Common myeloid progenitor, CD34-positive (primary cell): ENCODE data around the gene MMAA.

Source experiments
- CTCF ChIA-PET: fragments of 350-600 bp; sonication (Branson Sonifier 250); formaldehyde crosslinking; loops from one replicate; lab custom pipeline; 2021; ENCODE audit warnings: antibody characterized with exemption; lab: Charles Lee
- POLR2A ChIA-PET: fragments of 350-600 bp; sonication (Branson Sonifier 250); formaldehyde crosslinking; loops from one replicate; lab custom pipeline; 2021; ENCODE audit warnings: antibody characterized with exemption; lab: Charles Lee
- DNase-seq, 3 donors: peaks; one replicate each; pipeline versions ENCODE4 v3.0.0 to v3.0.0-alpha.2; 2013
- H3K27ac ChIP-seq, 2 experiments: 1 replicate in 1 of 2; 2 replicates in 1 of 2; pipeline ENCODE4 v1.7.0; 2013; ENCODE audit warnings: inconsistent platforms in 2 of 2, low read length in 2 of 2, mild to moderate bottlenecking in 2 of 2, low read depth in 1 of 2, moderate library complexity in 1 of 2; ENCODE audit not compliant: severe bottlenecking in 2 of 2, insufficient read depth in 1 of 2, poor library complexity in 1 of 2
- H3K27me3 ChIP-seq, 5 experiments: replicated peaks in 2 of 5; 1 replicate in 3 of 5; 2 replicates in 2 of 5; pipeline versions ENCODE4 v1.6.1 to v1.7.0; 2013; ENCODE audit warnings: low read length in 4 of 5, mild to moderate bottlenecking in 2 of 5, moderate library complexity in 2 of 5, inconsistent platforms in 1 of 5; ENCODE audit not compliant: insufficient read depth in 5 of 5, control insufficient read depth in 4 of 5
- H3K36me3 ChIP-seq, 4 experiments: 1 replicate in 2 of 4; 2 replicates in 2 of 4; pipeline versions ENCODE4 v1.6.1 to v1.7.0; 2013; ENCODE audit warnings: low read length in 3 of 4, control low read depth in 1 of 4, mild to moderate bottlenecking in 1 of 4; ENCODE audit not compliant: control insufficient read depth in 4 of 4, insufficient read depth in 4 of 4
- H3K4me1 ChIP-seq, 4 experiments: 1 replicate in 3 of 4; 2 replicates in 1 of 4; pipeline versions ENCODE4 v1.6.1 to v1.7.1; 2013; ENCODE audit warnings: low read length in 3 of 4, mild to moderate bottlenecking in 3 of 4, control low read depth in 1 of 4, inconsistent platforms in 1 of 4, moderate library complexity in 1 of 4; ENCODE audit not compliant: control insufficient read depth in 4 of 4, insufficient read depth in 4 of 4; ENCODE audit errors: control extremely low read depth in 1 of 4
- H3K4me3 ChIP-seq, 7 experiments: 1 replicate in 4 of 7; 2 replicates in 3 of 7; pipeline versions ENCODE4 v1.5.1 to v1.7.0; 2013; ENCODE audit warnings: mild to moderate bottlenecking in 7 of 7, low read length in 6 of 7, moderate library complexity in 6 of 7, inconsistent platforms in 2 of 7, low read depth in 2 of 7, control low read depth in 1 of 7; ENCODE audit not compliant: insufficient read depth in 4 of 7, control insufficient read depth in 1 of 7; ENCODE audit errors: extremely low read depth in 1 of 7
- H3K9me3 ChIP-seq, 5 experiments: 1 replicate in 4 of 5; 2 replicates in 1 of 5; pipeline versions ENCODE4 v1.6.1 to v1.7.1; 2013; ENCODE audit warnings: low read length in 4 of 5, mild to moderate bottlenecking in 2 of 5, inconsistent platforms in 1 of 5, low read depth in 1 of 5, moderate library complexity in 1 of 5; ENCODE audit not compliant: control insufficient read depth in 4 of 5, insufficient read depth in 2 of 5; ENCODE audit errors: control extremely low read depth in 1 of 5
- WGBS: methylation state at CpG from one replicate; pipeline ENCODE4 v1.1.5; 2013; ENCODE audit not compliant: insufficient coverage; 5-methylcytosine and 5-hydroxymethylcytosine counted together

The MMAA gene

GRCh38 chr4:145589916-145590702 is 29.1 kb upstream of the MMAA start:
- Histone ChIP-seq H3K4me1 (no peaks in the 10 kb centered on the region), H3K27me3 (no peaks in the 10 kb centered on the region), H3K4me3 (no peak overlapping the region), H3K9me3 (no peaks in the 10 kb centered on the region), H3K36me3 (no peaks in the 10 kb centered on the region), H3K27ac (no peak overlapping the region)
- CTCF ChIA-PET: no interaction called here
- POLR2A ChIA-PET: no interaction called here
- peak in 2 of 3 donors; percentile 16 to 36 for DNase-seq
- WGBS: 100% methylated on average over 1 of the region's 3 CpGs

GRCh38 chr4:145602129-145602760 is 16.9 kb upstream of the MMAA start:
- Histone ChIP-seq H3K27ac (no peak overlapping the region), H3K4me1 (no peaks in the 10 kb centered on the region), H3K36me3 (no peaks in the 10 kb centered on the region), H3K9me3 (peaks cover 0 to 7% (median 0%) of the 10 kb centered on the region in 5 experiments), H3K27me3 (no peaks in the 10 kb centered on the region), H3K4me3 (no peak overlapping the region)
- ChIA-PET POLR2A (interaction anchor here (0.5 kb wide), 1 partner anchor 368 kb away, joined by 3 read pairs; no protein-coding TSS in a partner anchor), CTCF (interaction anchor here (1.2 to 1.7 kb wide), 2 partner anchors 15 to 376 kb away, joined by 3 to 7 read pairs; no protein-coding TSS in a partner anchor)
- 100% methylated on average over 2 of the region's 4 CpGs for WGBS
- DNase-seq: no peak

- Histone ChIP-seq H3K27ac (no peak overlapping the region), H3K9me3 (peaks cover 0 to 7% (median 0%) of the 10 kb centered on the region in 5 experiments), H3K4me1 (no peaks in the 10 kb centered on the region), H3K27me3 (no peaks in the 10 kb centered on the region), H3K36me3 (no peaks in the 10 kb centered on the region), H3K4me3 (no peak overlapping the region)
- no peak for DNase-seq
- ChIA-PET POLR2A (no interaction called here), CTCF (no interaction called here)
Observed at GRCh38 chr4:145605941-145606340, 13.2 kb upstream of the MMAA start.

GRCh38 chr4:145609481-145610427 is 9.4 kb upstream of the MMAA start:
- H3K4me3 ChIP-seq: no peak overlapping the region
- CTCF ChIA-PET: interaction anchor here (0.5 to 2.1 kb wide), 13 partner anchors 13 to 457 kb away, joined by 3 to 12 read pairs (median 4); no protein-coding TSS in a partner anchor
- H3K27ac ChIP-seq: no peak overlapping the region
- POLR2A ChIA-PET: no interaction called here
- peaks cover 0 to 7% (median 0%) of the 10 kb centered on the region in 5 experiments for H3K9me3 ChIP-seq
- DNase-seq: peak; percentile 71 to 85 (median 78)
- no peaks in the 10 kb centered on the region for H3K36me3 ChIP-seq
- H3K27me3 ChIP-seq: no peaks in the 10 kb centered on the region
- WGBS: 60% methylated on average over 1 of the region's 4 CpGs
- H3K4me1 ChIP-seq: peaks cover 0 to 8% (median 0%) of the 10 kb centered on the region in 4 experiments

- DNase-seq: peak in 2 of 3 donors; percentile 72 to 80
- Histone ChIP-seq H3K27me3 (no peaks in the 10 kb centered on the region), H3K4me3 (no peak overlapping the region), H3K9me3 (no peaks in the 10 kb centered on the region), H3K36me3 (no peaks in the 10 kb centered on the region), H3K4me1 (peaks cover 4 to 19% (median 8%) of the 10 kb centered on the region in 4 experiments), H3K27ac (no peak overlapping the region)
- CTCF ChIA-PET: interaction anchor here (0.8 to 1.7 kb wide), 3 partner anchors 57 to 381 kb away, joined by 3 to 7 read pairs (median 3); no protein-coding TSS in a partner anchor
- POLR2A ChIA-PET: no interaction called here
- no CpG with 5 or more reads among the region's 5 CpGs for WGBS
Observed at GRCh38 chr4:145613566-145614232, 5.5 kb upstream of the MMAA start.

- Histone ChIP-seq H3K36me3 (no peaks in the 10 kb centered on the region), H3K27ac (no peak overlapping the region), H3K4me3 (no peak overlapping the region), H3K4me1 (peaks cover 4 to 19% (median 8%) of the 10 kb centered on the region in 4 experiments), H3K27me3 (no peaks in the 10 kb centered on the region), H3K9me3 (no peaks in the 10 kb centered on the region)
- DNase-seq: no peak
- ChIA-PET POLR2A (no interaction called here), CTCF (interaction anchor here (0.7 to 1.7 kb wide), 2 partner anchors 374 to 380 kb away, joined by 3 to 7 read pairs; no protein-coding TSS in a partner anchor)
- no CpG with 5 or more reads among the region's 2 CpGs for WGBS
Observed at GRCh38 chr4:145614233-145614610, 5.0 kb upstream of the MMAA start.
